ENCODE results near the gene KAT8. TPM values are rescaled to one million over a fixed set of nuclear protein-coding genes. Genes with fewer than 3 reads are reported as not detected.

Gene KAT8
- total and polyA plus RNA-seq, 2 of the 4 experiments (the other 2 are of a cell fraction) = 19.4 to 27.4 TPM

DNA sequence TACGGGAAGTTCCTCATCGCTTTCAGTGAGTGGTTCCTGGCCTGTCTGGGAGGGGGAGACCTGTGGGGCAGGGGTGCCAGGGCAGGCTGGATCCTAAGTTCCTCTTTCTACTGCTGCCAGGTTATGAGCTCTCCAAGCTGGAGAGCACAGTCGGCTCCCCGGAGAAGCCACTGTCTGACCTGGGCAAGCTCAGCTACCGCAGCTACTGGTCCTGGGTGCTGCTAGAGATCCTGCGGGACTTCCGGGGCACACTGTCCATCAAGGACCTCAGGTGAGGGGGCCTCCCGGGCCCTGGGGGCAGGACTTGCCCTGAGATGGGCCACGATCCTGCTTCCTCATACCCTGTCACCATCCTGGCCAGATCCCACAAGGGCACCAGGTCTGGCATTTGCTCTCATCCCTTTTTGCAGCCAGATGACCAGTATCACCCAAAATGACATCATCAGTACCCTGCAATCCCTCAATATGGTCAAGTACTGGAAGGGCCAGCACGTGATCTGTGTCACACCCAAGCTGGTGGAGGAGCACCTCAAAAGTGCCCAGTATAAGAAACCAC lies 12.9 kb downstream of the KAT8 start:
- Histone ChIP-seq H2AK9ac (replicated peaks; ENCODE audit: low read depth, low read length, poor library complexity) (no peak overlapping the region), H3K4ac (ENCODE audit: low read depth, low read length) (no peak overlapping the region), H4K8ac (ENCODE audit: low read depth in 2 of 2, low read length in 2 of 2) (no peak overlapping the region), H3K9me1 (ENCODE audit: insufficient read depth, low read length) (peaks cover 3% of the 10 kb centered on the region; the same call in 1 of the 2 replicates), H3K4me1 (ENCODE audit: control insufficient read depth, insufficient read depth, low read length) (0 out of 2 replicates have a peak, but pooled peaks cover 3% of the 10 kb centered on the region), H3K4me2 (ENCODE audit: low read depth, low read length) (no peak overlapping the region), H2AFZ (replicated peaks; ENCODE audit: low read length, poor library complexity) (no peak overlapping the region), H3K23ac (ENCODE audit: low read depth, low read length) (no peak overlapping the region), H4K20me1 (ENCODE audit: insufficient read depth, low read length) (no peaks in the 10 kb centered on the region), H3K9ac (ENCODE audit: low read depth, low read length) (no peak overlapping the region), H3K36me3 (ENCODE audit: control insufficient read depth, insufficient read depth, low read length) (peaks cover 36% of the 10 kb centered on the region), H3K27me3 (ENCODE audit: control insufficient read depth, insufficient read depth, low read length) (no peaks in the 10 kb centered on the region; the same call in 1 of the 2 replicates), H2AK5ac (ENCODE audit: low read depth, low read length) (no peak overlapping the region), H3K18ac (ENCODE audit: low read depth, low read length) (no peak overlapping the region), H4K91ac (ENCODE audit: insufficient read depth, low read depth, low read length) (no peak overlapping the region), H3K56ac (ENCODE audit: extremely low read depth, insufficient read depth, low read length) (no peak overlapping the region), H3K9me3 (ENCODE audit: control insufficient read depth, insufficient read depth, low read length) (no peaks in the 10 kb centered on the region), H3K27ac (ENCODE audit: insufficient read depth, low read length) (no peak overlapping the region), H3K14ac (replicated peaks; ENCODE audit: low read depth, low read length) (no peak overlapping the region), H2BK20ac (ENCODE audit: low read depth, low read length) (no peak overlapping the region), H3K4me3 (ENCODE audit: insufficient read depth, low read depth, low read length) (no peak overlapping the region), H2BK15ac (ENCODE audit: low read depth, low read length) (no peak overlapping the region), H3K79me1 (ENCODE audit: low read depth in 1 of 2, low read length in 2 of 2) (no peaks in the 10 kb centered on the region), H4K5ac (ENCODE audit: low read depth, low read length) (no peak overlapping the region), H2BK5ac (ENCODE audit: low read depth, low read length, poor library complexity, severe bottlenecking) (no peak overlapping the region), H2BK120ac (ENCODE audit: low read depth, low read length) (no peak overlapping the region)
- in situ Hi-C loops (cut with MboI; ENCODE audit: low sequenced_read_pairs) = no loop called here
- ATAC-seq (ENCODE audit: low read depth) (no peak), DNase-seq (no peak)
- 100% methylated on average over 1 of the region's 10 CpGs; no CpG with 5 or more reads in 1 of the 2 experiments for WGBS, 2 experiments (ENCODE audit: extremely low coverage in 2 of 2, insufficient read length in 1 of 2)
- TF ChIP-seq ELK1 (IDR thresholded peaks at IDR 0.05; ENCODE audit: borderline replicate concordance, low read depth, low read length) (no peak), CHD1 (IDR thresholded peaks at IDR 0.05; ENCODE audit: low read depth, low read length) (no peak)
- TF ChIP-seq, protein P1, sequence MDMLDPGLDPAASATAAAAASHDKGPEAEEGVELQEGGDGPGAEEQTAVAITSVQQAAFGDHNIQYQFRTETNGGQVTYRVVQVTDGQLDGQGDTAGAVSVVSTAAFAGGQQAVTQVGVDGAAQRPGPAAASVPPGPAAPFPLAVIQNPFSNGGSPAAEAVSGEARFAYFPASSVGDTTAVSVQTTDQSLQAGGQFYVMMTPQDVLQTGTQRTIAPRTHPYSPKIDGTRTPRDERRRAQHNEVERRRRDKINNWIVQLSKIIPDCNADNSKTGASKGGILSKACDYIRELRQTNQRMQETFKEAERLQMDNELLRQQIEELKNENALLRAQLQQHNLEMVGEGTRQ (IDR thresholded peaks at IDR 0.05; ENCODE audit: low read depth, low read length) = no peak
- dilution Hi-C loops (cut with HindIII; ENCODE audit: low sequenced_read_pairs, unreplicated experiment) = no loop called here
- BruUV-seq (replicated peaks) = no TSS peak
- CTCF ChIA-PET = no interaction called here
- intact Hi-C loops (cut with micrococcal nuclease) = no loop called here
- POLR2A ChIA-PET (ENCODE audit: unreplicated experiment) = no interaction called here
